HepG2 (cell line): ENCODE measurements around the gene CTDNEP1. TPM values are rescaled to one million over a fixed set of nuclear protein-coding genes. Genes with fewer than 3 reads are reported as not detected.

Source experiments
- ELF3 ChIP-seq: IDR thresholded peaks from 2 replicates; pipeline ENCODE4 v1.6.1; 2016; ENCODE audit warnings: missing genetic modification reagents, missing compliant biosample characterization
- ETS1 ChIP-seq: sonication (generic); formaldehyde crosslinking; IDR thresholded peaks from 2 replicates; pipeline ENCODE4 v1.4.0; 2020; ENCODE audit warnings: missing genetic modification reagents
- EZH2 ChIP-seq: conservative IDR thresholded peaks from 2 replicates; pipeline ENCODE4 v1.6.1; 2012; ENCODE audit warnings: mild to moderate bottlenecking, low read depth, low read length, moderate library complexity
- FOSL1 ChIP-seq: sonication (generic); formaldehyde crosslinking; IDR thresholded peaks from 2 replicates; pipeline ENCODE4 v1.9.0; 2021; ENCODE audit warnings: missing genetic modification reagents, borderline replicate concordance
- GLMP ChIP-seq: sonication (generic); formaldehyde crosslinking; IDR thresholded peaks from 2 replicates; pipeline ENCODE4 v1.9.0; 2021; ENCODE audit warnings: missing genetic modification reagents, mild to moderate bottlenecking, borderline replicate concordance
- KDM3A ChIP-seq: IDR thresholded peaks from 2 replicates; pipeline ENCODE4 v1.6.1; 2018; ENCODE audit warnings: low read depth, missing compliant biosample characterization
- NAIF1 ChIP-seq: sonication (generic); formaldehyde crosslinking; IDR thresholded peaks from 2 replicates; pipeline ENCODE4 v1.5.0; 2020; ENCODE audit warnings: mild to moderate bottlenecking, missing genetic modification reagents, borderline replicate concordance
- NCOA5 ChIP-seq: sonication (generic); formaldehyde crosslinking; IDR thresholded peaks from 2 replicates; pipeline ENCODE4 v1.4.0; 2020; ENCODE audit warnings: missing genetic modification reagents
- PRDM10 ChIP-seq: sonication (generic); formaldehyde crosslinking; IDR thresholded peaks from 2 replicates; pipeline ENCODE4 v1.4.0; 2020; ENCODE audit warnings: low read depth, missing genetic modification reagents
- RELA ChIP-seq: sonication (generic); formaldehyde crosslinking; IDR thresholded peaks from 2 replicates; pipeline ENCODE4 v1.4.0; 2020; ENCODE audit warnings: missing genetic modification reagents
- SMAD1 ChIP-seq: sonication (generic); formaldehyde crosslinking; IDR thresholded peaks from 2 replicates; pipeline ENCODE4 v1.4.0; 2020; ENCODE audit warnings: missing genetic modification reagents, low read depth, mild to moderate bottlenecking, borderline replicate concordance
- TEF ChIP-seq: sonication (generic); formaldehyde crosslinking; IDR thresholded peaks from 2 replicates; pipeline ENCODE4 v1.5.0; 2020; ENCODE audit warnings: missing genetic modification reagents
- TRIM24 ChIP-seq: sonication (generic); formaldehyde crosslinking; IDR thresholded peaks from 2 replicates; pipeline ENCODE4 v1.8.0; 2022; ENCODE audit warnings: mild to moderate bottlenecking, missing genetic modification reagents
- ZFP1 ChIP-seq: IDR thresholded peaks from 2 replicates; pipeline ENCODE4 v1.6.1; 2016
- ZNF205 ChIP-seq: IDR thresholded peaks from 2 replicates; pipeline ENCODE4 v1.6.1; 2018; ENCODE audit warnings: missing biosample characterization, missing genetic modification reagents
- polyA plus RNA-seq, 8 experiments: library from polyadenylated mRNA; depleted of rRNA in 3 of 8; stranded (reverse) in 7 of 8; unstranded in 1 of 8; fragments of >200 nt; fragmentation: Illumina TruSeq in 4 of 8; extraction: Trizol in 4 of 8; gene quantifications; 2 replicates each; pipeline versions ENCODE4 v1.2.1 to v1.2.3, GENCODE V29; 2011 to 2016; ENCODE audit warnings: low read depth in 4 of 8, missing spikeins in 1 of 8, mixed read lengths in 1 of 8; ENCODE audit not compliant: insufficient read depth in 1 of 8
- total RNA-seq, 5 experiments: library from RNA; depleted of rRNA; stranded (reverse); fragments of >200 nt; fragmentation: Illumina TruSeq; extraction: Trizol; gene quantifications; 2 replicates each; pipeline ENCODE4 v1.2.3, GENCODE V29; 2016; ENCODE audit warnings: low read depth in 1 of 5
- TF ChIP-seq, protein P1 (sequence below): sonication (generic); formaldehyde crosslinking; IDR thresholded peaks from 2 replicates; pipeline ENCODE4 v1.4.0; 2020; ENCODE audit warnings: missing genetic modification reagents
- TF ChIP-seq, protein P2 (sequence below): sonication (generic); formaldehyde crosslinking; IDR thresholded peaks from 2 replicates; pipeline ENCODE4 v1.8.0; 2022; ENCODE audit warnings: mild to moderate bottlenecking, missing genetic modification reagents, moderate library complexity
- TF ChIP-seq, protein P3 (sequence below): sonication (generic); formaldehyde crosslinking; IDR thresholded peaks from 2 replicates; pipeline ENCODE4 v1.5.0; 2020; ENCODE audit warnings: missing genetic modification reagents, mild to moderate bottlenecking, borderline replicate concordance

Gene CTDNEP1
- total and polyA plus RNA-seq, 2 of the 13 experiments (the other 11 are each of a cell fraction or from before 2014, with no cell fraction given): 19.8 to 118 TPM

DNA sequence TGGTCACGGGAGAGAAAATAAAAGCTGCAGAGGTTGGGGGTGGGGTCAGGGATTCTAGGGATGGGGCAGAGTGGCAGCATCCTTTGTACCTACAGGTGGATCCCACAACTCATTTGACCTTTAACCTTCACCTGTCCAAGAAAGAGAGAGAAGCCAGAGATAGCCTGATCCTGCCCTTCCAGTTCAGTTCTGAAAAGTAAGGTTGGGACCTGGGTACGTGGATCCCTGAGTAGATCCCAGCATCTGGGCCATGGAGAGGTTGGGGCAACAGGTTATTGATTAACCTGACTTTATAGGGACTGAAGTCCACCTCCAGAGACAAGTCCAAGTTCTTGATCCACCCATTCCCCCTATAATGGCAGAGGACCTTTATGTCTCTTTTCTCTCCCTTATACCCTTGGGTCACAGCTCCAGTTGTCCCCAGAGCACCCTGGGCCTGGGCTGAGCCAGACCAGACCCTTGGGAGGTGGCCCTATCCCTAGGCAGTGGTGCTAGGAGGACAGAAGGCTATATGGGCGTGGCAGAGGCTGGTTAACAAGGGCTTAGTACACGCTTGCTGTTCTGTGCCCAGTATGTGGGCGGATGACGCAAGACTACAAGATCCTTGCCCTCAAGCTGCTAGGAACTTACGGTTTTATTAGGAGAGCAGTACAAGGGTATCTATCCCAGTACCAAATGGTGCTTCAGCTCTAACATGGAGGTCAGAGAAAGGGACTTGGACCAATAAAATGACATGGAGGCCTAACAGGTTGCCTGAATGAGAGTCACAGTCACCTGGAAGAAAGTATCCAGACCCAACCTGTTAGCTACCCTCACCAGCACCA is 7.4 kb upstream of the CTDNEP1 start (continued):
- TF ChIP-seq TEF (CRISPR knock-in tag) (no peak), ZFP1 (no peak), TRIM24 (CRISPR knock-in tag) (no peak), PRDM10 (no peak), FOSL1 (CRISPR knock-in tag) (no peak), ZNF205 (peak; percentile 40; the same call in 1 of the 2 replicates), GLMP (no peak), KDM3A (CRISPR knock-in tag) (no peak), EZH2 (no peak), RELA (CRISPR knock-in tag) (no peak), SMAD1 (0 out of 2 replicates have a peak, but pooled peaks have one; percentile 13), NAIF1 (CRISPR knock-in tag) (peak; percentile 76; the same call in 1 of the 2 replicates), ETS1 (CRISPR knock-in tag) (no peak), NCOA5 (CRISPR knock-in tag) (no peak), ELF3 (CRISPR knock-in tag) (0 out of 2 replicates have a peak, but pooled peaks have one; percentile 8)
- TF ChIP-seq, protein P1, sequence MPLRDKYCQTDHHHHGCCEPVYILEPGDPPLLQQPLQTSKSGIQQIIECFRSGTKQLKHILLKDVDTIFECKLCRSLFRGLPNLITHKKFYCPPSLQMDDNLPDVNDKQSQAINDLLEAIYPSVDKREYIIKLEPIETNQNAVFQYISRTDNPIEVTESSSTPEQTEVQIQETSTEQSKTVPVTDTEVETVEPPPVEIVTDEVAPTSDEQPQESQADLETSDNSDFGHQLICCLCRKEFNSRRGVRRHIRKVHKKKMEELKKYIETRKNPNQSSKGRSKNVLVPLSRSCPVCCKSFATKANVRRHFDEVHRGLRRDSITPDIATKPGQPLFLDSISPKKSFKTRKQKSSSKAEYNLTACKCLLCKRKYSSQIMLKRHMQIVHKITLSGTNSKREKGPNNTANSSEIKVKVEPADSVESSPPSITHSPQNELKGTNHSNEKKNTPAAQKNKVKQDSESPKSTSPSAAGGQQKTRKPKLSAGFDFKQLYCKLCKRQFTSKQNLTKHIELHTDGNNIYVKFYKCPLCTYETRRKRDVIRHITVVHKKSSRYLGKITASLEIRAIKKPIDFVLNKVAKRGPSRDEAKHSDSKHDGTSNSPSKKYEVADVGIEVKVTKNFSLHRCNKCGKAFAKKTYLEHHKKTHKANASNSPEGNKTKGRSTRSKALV: no peak
- TF ChIP-seq, protein P2, sequence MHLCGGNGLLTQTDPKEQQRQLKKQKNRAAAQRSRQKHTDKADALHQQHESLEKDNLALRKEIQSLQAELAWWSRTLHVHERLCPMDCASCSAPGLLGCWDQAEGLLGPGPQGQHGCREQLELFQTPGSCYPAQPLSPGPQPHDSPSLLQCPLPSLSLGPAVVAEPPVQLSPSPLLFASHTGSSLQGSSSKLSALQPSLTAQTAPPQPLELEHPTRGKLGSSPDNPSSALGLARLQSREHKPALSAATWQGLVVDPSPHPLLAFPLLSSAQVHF (CRISPR knock-in tag): no peak
- TF ChIP-seq, protein P3, sequence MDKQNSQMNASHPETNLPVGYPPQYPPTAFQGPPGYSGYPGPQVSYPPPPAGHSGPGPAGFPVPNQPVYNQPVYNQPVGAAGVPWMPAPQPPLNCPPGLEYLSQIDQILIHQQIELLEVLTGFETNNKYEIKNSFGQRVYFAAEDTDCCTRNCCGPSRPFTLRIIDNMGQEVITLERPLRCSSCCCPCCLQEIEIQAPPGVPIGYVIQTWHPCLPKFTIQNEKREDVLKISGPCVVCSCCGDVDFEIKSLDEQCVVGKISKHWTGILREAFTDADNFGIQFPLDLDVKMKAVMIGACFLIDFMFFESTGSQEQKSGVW (CRISPR knock-in tag): no peak
